C1 segment of cervical spinal cord (tissue), 14 donors: ENCODE measurements around the gene PRELID3B.

Experiments used
- DNase-seq, 14 donors: peaks; one replicate each; lab custom pipeline; 2025; lab: John Stamatoyannopoulos, UW

The PRELID3B gene

DNA sequence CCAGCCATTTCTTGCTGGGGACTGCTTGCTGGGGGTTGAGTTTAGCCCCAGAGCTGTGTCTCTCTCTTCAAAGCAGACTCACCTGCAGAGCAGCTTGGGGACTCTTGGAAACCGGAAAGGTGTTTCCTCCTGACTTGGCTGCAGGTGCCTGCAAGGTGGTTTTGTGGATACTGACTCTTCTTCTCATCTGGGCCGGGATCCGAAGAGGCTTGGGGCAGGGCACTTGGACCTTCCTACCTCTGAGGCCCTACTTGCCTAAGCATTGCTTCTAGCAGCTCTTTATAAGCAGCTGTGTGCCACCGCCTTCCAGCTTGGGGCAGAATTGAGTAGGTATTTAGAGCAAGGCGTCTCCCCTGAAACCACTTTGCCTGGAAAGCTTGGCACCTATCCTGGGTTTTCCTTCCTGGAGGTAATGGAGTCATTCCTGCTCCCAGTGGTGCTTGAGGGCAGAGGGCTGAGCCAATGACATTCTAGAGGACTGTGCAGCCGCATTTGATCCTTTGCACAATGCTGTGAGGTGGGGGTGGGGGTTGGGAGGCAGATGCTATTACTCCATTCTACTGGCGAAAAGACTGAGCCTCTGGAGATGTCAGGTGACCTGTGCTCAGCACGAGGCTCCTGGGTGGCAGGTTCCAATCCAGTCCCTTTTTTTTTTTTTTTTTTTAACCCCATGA is 32.1 kb downstream of the PRELID3B start:
- DNase-seq, result no peak

DNA sequence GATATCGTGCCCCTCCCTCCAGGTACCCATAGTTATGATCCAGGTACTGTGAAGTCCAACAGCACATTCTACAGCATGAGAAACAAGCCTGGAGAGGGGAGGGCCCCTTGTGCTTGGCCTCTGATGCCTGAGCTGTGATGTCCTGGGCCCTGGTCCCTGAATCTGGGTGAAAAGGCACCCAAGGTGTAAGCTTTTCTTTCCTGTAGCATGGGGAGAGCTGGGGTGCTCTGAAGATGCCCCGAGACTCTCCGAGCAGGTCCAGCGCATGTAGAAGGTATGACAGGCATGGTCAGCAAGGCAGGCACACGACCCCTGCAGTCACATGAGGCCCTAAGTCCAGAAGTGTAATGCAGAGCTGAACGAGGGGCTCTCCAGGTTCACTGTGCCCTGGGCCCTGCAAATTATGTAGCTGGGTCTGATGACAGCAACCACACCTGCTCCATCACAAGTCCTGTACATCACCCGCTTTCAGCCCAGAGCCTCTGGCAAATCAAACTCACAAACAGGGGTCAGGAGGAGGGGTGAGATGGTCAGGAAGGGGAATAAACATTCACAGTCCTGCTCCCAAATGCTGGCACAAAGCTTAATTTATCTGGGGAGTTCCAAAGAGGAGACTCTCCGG is 33.8 kb downstream of the PRELID3B start:
- DNase-seq, result no peak

DNA sequence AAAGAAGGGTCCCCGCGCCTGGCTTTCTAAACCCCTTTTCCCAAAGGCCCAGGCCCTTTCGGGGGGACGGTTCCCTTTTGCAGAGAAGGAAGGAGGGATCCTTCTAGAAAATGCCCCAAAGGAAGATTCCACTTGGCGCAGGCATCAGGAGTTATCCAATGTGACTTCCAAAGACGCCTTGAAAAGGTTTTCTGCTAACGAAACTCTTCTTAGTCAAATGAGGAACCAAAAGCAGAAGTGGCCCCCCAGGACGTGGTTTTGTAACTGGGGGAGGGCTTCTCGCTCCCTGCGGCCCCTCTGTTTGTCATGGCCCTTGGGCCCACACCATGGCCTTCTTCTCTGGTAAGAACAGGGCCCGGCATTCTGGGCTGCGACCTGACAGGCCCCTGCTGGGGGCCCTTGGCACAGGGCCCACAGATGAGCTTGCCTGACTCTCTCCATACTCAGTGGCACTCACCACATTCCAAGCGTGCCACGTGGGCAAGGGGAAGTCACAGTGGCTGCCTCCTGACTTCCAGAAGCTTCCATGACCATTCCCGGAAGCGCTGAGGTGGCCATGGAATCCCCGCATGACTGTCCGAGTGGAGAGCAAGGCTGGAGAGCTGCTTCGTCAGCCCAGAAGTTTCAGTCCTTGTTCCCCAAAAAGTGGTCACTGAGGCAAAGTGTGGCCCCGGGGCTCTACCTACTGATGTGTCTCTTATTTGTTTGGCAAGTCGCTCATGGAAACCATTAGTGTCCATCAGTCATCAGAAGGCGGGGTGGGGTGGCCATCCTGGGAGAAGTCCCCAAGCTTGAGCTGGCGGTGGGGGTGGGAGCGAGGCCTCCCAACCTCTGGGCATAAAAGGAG is 34.7 kb downstream of the PRELID3B start:
- peak in 9 of 14 donors; percentile 18 to 69 (median 51) for DNase-seq

DNA sequence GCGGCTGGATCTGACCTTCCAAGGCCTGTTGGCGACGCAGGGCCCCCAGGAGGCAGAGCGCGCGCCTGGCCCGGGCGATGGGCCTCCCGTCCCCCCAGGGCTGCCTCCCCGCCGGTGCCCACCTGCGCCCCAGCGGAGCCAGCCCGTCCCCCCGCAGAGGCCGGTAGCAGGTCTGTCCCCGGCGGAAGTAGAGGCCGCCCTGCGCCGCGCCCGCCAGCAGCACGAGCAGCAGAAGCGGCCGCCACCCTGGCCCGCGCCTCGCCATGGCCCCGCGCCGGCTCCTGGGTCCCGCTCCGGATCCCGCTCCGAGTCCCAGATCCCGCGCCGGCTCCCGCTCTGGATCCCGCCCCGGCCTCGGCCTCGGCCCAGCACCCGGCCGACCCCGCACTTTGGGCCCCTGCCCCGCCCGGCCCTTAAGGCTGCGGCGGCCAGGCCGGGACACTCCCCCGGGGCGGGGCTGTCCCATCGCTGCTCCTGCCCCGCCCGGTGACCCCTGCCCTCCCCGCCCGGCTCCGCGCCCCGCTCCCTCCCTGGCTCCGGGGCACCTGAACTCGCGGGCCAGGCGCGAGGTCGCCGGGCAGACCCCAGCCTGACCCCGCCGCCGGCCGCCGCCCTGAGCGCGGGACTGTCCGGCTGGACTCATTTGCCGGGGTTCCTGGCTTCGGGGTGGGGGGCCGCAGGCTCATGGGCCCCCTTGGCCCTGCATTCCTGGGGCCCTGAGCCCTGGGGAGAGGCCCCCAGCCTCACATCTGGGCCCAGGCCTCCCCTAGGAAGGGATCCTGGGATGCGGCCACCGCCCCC is 35.5 kb downstream of the PRELID3B start, which contains the start of gene CTSZ:
Gene CTSZ (minus strand): TSS at position 391 of the 801 bp plus-strand sequence. CDS start 126 bp downstream, at position 265.
- peak in 4 of 14 donors; percentile 28 to 57 (median 48) for DNase-seq

DNA sequence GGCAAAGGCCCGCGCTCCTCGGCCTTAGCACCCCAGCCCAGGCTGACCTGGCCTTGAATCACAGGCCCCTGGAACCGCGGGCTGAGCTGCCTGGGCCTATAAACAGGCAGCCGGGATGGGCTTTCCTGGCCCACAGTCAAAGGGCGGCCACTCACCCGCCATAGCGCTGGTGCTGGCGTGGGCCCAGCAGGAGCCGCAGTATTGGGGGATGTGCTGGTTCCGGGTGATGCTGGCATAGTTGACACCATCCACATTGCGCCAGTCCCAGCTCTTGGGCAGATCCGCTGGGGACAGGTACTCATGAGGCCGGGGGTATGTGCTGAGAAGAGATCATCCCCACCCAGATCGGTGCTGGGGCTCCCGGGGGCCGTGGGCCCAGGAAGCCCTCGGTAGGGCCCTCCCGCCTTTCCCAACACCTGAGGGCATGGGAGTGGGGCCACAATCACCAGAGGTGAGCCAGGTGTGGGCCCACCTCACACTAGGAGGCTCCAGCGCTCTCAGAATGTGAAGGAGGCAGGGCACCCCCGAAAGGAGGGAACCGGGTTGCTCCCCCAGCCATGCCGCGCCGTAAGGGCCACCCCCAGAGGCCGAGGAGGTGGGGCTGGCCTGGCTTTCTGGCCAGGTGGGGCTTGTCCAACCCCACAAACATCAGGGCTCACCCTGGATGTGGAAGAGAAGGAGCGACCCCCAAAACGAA is 36.3 kb downstream of the PRELID3B start:
- DNase-seq, result peak in 1 of 14 donors; percentile 44

DNA sequence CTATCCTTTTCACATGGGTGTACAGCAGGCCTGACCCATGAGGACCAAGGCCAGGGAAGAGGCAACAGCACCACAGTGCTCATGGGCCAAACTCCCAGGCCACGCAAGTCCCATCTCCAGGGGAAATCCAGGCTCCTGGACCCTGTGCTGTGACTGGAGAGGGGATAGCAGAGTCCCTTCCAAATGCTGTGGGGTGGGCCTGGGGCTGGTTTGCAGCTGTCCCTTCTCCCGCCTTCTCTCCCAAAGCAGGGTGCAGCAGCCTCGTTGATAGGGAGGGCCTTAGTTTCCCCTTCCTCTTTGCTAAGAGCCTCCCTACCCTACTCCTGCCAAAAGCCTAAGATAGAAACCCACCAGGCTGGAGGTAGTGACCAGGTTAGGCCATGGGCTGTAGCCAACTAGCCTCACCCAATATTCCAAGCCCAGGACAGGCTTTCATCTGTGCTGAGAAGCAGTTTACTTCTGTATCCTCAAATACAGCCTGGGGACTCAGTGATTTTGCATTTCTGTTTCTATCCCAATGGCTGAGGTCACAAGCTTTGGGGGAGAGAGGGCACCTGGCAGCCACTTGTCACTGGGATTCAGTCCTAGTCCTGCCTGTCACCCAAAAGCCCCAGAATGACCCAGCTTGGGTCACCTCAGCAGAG is 36.9 kb downstream of the PRELID3B start:
- peak in 1 of 14 donors; percentile 21 for DNase-seq

DNA sequence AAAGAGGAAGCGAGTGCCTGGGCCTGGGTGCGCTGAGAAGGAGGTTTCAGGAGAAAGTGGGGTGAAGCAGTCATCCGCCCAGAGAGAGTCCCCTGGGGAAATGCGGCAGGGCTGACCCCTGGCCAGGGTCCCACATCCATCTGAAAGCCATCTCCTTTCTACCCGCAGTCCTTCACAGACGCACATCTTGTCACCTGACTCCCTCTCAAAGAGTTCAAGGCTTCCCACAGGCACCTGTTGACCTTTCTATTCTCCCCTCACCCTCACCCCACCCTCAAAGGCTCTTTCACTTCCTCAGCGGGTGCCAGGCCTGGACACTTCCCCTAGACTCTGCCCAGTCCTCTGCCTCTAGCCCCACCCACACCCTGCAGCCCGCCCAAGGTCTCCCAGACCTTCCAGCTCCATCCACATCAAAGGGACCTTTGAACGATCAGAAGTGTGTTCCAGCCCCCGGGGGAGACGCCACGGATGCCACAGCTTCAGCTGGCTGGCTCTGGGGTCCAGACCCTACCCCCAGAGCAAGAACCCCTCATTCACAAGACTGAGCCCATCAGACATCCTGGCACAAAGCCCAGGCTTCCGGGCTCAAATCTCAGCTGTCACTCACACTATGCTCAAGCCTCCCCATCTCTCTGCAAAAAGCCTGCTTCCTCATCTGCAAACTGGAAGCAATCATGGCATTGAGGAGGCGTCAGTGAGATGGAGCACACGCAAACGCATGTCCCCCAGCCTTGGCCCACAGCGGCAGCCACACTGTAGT is 37.6 kb downstream of the PRELID3B start:
- DNase-seq, result peak in 11 of 14 donors; percentile 25 to 70 (median 56)

DNA sequence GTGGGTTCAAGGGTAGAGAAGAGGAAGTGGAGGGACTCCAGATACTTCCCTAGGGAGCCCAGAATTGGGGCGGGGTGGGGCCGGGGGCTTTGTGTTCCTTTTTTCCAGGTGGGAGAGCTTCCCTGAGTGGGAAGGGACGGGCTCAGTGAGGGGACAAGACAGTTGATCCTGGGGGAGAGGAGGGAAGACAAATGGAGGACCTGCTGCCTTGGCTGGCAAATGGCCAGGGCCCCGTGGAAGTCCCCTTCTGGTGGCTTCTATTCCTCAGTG is 38.2 kb downstream of the PRELID3B start:
- peak in 2 of 14 donors; percentile 16 to 31 for DNase-seq

DNA sequence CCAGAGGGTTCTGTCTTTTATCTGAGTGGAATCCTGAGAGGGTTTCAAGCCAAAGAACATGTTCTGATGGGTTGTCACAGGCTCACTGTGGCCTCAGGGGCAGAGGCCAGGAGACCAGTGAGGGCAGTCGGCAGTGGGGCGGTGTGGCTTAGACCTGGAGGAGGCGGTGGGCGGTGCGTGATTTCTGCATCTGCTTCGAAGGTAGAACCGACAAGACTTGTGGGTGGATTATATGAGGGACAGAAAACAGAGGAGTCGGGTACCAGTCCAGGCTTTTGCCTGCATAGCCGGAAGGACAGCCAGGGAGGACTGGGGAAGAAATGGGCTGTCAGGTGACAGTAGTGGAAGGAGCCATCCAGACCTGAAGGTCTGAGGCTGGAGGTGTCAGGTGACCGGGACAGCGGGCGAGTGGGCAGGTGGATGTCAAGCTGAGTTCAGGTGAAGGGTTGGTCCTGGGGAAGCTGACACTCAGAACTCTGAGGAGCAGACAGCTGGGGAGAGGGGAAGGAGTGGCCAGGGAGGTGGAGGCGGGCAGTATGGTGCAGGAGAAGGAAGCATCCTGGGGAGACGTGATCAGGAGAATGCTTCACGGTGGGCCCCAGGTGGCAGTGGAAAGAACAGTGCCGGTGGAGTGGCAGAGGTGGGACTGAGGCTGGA is 38.6 kb downstream of the PRELID3B start:
- peak in 1 of 14 donors; percentile 22 for DNase-seq

DNA sequence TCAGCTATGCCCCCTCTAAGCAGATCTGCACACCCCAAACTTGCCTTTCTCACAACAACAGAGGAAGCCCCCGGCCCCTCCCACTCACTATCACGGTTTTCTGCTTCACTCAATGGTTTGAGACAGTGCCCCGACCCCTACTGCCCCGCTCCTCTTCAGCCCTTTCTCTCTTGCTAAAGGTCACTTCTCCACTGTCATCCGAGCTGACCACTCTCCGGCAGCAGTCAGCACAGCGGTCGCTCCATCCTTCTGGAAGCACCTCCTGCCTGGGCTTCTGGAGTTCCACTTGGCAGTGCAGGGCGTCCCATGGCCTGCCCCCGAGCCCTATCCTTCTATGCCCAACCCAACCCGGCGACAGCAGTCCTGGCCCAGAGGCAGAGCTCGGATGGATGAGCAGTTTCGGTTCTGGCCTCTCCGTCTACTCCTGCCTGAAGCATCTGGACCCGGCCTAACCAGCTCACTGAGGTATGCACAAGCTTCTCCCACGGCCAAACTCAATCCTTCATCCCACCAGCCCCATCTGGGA is 39.6 kb downstream of the PRELID3B start:
- no peak for DNase-seq

DNA sequence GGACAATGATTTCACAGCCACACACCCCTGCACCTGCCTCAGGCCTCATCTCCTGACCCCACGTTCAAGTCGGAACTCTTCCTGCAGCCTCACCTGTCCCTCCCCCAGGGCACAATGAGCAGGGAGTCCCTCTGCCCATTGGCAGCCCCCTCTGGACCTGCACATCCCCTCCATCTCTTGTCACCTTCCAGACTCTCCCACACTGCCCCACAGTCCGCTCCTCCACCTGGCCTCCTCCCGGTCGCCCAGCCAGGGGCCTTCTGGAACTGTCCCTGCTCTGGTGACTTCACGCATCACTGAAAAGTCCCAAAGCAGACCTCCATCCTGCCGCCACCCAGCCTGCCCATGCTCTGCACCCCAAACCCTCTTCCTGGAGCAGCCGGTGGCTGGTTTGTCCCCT is 40.2 kb downstream of the PRELID3B start:
- no peak for DNase-seq

DNA sequence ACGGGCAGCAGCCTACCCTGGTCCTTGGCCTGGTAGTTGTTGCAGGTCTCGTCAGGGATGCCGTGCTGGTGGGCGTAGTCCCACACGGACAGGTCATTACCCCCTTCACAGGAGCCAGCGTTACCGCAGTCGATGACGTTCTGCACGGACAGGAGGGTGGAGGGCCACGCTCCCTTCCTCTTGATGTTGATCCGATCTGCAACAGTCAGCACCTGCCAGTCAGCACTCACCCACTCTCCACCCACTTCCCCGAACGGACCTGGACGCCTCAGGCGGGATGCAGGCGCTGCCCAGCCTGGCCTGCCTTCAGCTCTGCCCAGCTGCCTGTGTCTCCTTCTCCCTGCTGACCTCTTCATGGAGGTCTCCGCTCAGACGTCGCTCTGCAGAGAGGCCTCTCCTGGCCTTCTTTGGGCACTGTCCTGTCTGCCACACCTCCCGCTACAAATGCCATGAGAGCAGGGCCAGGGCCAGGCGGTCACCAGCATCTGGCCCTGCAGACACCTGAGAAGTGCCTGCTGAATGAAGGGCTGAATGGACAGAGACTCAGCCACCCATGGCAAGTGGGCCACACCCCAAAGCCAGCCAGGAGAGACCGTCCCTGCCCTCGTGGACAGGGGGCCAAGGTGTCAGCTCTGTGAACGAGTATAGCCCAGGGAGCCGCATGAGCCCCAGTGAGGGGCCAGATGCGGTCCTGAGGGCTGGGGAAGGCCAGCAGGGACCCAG is 41.0 kb downstream of the PRELID3B start:
- DNase-seq, result no peak

DNA sequence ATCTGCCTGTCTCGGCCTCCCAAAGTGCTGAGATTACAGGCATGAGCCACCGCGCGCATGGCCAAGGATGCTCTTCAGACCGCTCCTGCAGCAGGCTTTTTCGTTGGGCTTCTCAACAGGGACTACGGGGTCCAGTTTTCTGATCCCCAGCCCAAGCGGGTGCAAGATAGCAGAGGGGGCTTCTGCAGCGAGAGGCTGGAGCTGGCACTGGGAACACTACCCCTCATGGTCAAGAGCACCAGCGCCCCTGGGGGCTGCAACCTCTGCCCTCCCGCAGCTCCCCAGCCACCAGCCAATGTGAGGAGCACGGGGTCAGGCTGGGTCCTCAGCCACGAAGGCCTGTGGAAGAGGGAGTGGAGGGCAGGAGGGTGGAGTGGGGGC is 41.5 kb downstream of the PRELID3B start:
- DNase-seq, result no peak

DNA sequence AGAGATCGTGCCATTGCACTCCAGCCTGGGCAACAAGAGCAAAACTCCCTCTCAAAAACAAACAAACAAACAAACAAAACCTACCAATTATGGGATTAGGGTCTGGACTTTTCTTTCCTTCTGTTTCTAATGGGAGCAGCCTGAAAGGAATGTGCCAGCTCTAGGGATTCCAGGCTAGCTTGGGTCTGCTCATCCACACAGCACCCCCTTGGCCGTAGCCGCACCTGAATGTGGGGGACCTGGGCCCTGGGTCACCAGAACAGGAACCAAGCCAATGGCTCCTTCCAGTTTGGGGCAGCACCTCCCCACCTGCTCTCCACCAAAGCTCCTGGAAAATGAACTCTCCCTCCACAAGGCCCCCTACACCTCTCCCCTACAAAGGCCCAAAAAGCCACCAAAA is 42.3 kb downstream of the PRELID3B start:
- DNase-seq, result no peak

DNA sequence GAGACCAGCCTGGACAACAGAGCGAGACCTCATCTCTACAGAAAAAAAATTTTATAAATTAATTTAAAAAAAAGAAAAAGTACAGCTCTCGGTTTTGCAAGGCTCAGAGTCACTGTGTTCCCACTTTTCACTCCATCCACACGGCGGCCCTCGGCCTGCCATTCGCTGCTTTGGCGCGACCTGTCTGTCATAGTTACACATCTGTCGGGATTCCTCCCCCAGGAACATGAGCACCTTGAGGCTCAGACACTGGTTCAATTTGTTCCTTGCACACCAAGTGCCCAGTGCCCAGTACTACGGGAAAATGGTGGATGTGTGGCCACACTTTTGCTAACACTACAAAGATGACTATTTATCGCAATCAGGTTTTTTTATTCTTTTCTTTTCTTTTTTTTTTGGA is 43.9 kb downstream of the PRELID3B start:
- DNase-seq, result no peak

DNA sequence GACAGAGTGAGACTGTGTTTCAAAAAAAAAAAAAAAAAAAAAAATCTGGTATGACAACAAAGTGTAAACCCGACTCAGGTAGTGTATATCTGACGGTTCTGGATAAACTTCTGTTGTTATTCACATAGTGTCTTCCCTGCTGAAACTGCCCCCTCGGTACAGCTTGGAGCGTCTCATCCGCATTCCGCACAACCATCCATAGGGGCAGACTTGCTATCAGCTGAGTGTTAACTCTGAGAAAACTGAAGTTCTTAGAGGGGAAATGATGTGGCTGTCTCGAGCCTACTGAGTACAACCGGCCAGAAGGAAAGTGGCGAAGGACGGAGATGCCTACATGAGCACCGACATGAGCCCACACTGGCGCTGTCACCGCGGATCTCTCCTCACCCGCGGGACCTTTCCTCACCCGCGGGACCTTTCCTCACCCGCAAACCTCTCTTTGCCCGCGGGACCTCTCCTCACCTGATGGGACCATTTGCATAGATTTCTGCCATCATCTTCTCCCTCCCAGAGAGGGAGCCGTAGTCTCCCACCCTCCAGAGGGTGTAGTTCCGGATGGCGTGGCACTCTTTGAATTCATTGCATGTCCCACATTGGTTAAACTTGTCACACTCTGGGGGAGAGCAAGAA is 45.3 kb downstream of the PRELID3B start:
- DNase-seq, result no peak

DNA sequence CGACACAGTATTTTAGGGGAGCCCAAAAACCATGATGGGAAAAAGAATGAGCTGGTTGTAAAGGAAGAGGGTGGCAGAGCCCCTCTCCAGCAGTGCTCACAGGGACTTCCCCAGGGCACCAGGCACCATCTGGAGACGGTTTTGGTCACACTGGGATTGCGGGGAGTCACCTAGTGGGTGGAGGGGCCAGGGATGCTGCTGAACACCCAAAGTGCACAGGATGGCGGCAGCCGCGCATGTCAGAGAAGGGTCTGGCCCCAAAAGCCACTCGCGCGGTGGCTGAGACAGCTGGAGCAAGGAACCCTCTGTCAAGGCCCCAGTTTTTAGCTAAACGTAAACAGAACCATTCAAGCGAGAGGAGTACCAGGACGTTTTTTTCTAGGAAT is 46.4 kb downstream of the PRELID3B start:
- DNase-seq, result no peak
